A549 (cell line): Measurements from ENCODE around the gene FBN3.

Experiments used
- BHLHE40 ChIP-seq: IDR thresholded peaks from 2 replicates; pipeline ENCODE4 v1.6.1; 2012; ENCODE audit warnings: low read depth, low read length, inconsistent platforms
- CBX2 ChIP-seq: fragments of 200-600 bp; sonication (generic); IDR thresholded peaks from 2 replicates; pipeline ENCODE4 v1.6.1; 2016; ENCODE audit warnings: low read depth, mild to moderate bottlenecking, borderline replicate concordance
- EP300 ChIP-seq, 2 experiments: fragments of >200 bp; sonication (Bioruptor Twin); formaldehyde crosslinking; IDR thresholded peaks; 2 replicates in 1 of 2; 3 replicates in 1 of 2; pipeline ENCODE4 v1.6.1; 2016 to 2017
- GATA3 ChIP-seq: IDR thresholded peaks from 2 replicates; pipeline ENCODE4 v1.6.1; 2012; ENCODE audit warnings: borderline replicate concordance
- HOXA7 ChIP-seq: fragments of 250-450 bp; sonication (Bioruptor Pico); IDR thresholded peaks from 2 replicates; pipeline ENCODE4 v1.5.0; 2020; ENCODE audit warnings: mild to moderate bottlenecking, moderate library complexity
- JUN ChIP-seq, 2 experiments: fragments of >200 bp; sonication (Bioruptor Twin); formaldehyde crosslinking; IDR thresholded peaks; 2 replicates in 1 of 2; 3 replicates in 1 of 2; pipeline ENCODE4 v1.6.1; 2016 to 2017
- KDM1A ChIP-seq: fragments of 200-600 bp; sonication (generic); IDR thresholded peaks from 2 replicates; pipeline ENCODE4 v1.6.1; 2016; ENCODE audit warnings: low read depth, mild to moderate bottlenecking
- MAFK ChIP-seq: fragments of 450-650 bp; IDR thresholded peaks from 2 replicates; pipeline ENCODE4 v1.6.1; 2014; ENCODE audit not compliant: partially characterized antibody
- POLR2A ChIP-seq: IDR thresholded peaks from 2 replicates; pipeline ENCODE4 v1.6.1; 2012; ENCODE audit warnings: mild to moderate bottlenecking, low read length
- RNF2 ChIP-seq: fragments of 200-600 bp; sonication (generic); IDR thresholded peaks from 2 replicates; pipeline ENCODE4 v1.6.1; 2016; ENCODE audit warnings: low read depth, mild to moderate bottlenecking, antibody characterized with exemption, moderate library complexity, borderline replicate concordance
- TF ChIP-seq, protein P1 (sequence below): fragments of >200 bp; sonication (Bioruptor Twin); formaldehyde crosslinking; IDR thresholded peaks from 3 replicates; pipeline ENCODE4 v1.5.1; 2016
- TF ChIP-seq, protein P2 (sequence below): fragments of 200-600 bp; sonication (generic); IDR thresholded peaks from 2 replicates; pipeline ENCODE4 v1.6.1; 2016; ENCODE audit warnings: antibody characterized with exemption, mild to moderate bottlenecking, moderate library complexity
- TF ChIP-seq, protein P3 (sequence below): IDR thresholded peaks from 2 replicates; pipeline ENCODE4 v1.6.1; 2012

DNA sequence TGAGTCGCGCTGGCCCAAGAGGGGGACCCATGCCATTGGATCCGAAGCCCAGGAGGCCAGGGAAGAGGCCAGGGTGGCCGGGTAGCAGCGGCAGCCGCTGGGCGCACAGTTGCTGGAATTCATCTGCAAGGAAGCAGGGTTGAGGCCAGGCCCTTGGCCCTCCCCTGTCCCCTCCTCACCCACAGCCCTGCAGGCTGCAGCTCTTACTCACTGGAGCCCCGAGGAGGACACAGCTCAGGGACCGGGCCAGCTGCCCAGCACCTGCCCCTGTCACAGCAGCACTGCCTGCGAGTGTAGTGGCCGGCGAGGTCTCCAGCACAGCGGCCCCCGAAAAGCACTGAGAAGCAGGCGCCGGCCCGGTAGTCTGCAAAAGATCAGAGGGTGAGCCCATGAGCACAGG is 11.2 kb downstream of the FBN3 start:
- TF ChIP-seq JUN (IDR thresholded peaks at IDR 0.05) (no peak), EP300 (IDR thresholded peaks at IDR 0.05) (no peak), RNF2 (no peak), BHLHE40 (no peak), KDM1A (no peak), MAFK (no peak), POLR2A (no peak), GATA3 (no peak), CBX2 (no peak), HOXA7 (CRISPR knock-in tag) (no peak)
- TF ChIP-seq, protein P1, sequence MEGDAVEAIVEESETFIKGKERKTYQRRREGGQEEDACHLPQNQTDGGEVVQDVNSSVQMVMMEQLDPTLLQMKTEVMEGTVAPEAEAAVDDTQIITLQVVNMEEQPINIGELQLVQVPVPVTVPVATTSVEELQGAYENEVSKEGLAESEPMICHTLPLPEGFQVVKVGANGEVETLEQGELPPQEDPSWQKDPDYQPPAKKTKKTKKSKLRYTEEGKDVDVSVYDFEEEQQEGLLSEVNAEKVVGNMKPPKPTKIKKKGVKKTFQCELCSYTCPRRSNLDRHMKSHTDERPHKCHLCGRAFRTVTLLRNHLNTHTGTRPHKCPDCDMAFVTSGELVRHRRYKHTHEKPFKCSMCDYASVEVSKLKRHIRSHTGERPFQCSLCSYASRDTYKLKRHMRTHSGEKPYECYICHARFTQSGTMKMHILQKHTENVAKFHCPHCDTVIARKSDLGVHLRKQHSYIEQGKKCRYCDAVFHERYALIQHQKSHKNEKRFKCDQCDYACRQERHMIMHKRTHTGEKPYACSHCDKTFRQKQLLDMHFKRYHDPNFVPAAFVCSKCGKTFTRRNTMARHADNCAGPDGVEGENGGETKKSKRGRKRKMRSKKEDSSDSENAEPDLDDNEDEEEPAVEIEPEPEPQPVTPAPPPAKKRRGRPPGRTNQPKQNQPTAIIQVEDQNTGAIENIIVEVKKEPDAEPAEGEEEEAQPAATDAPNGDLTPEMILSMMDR, result no peak
- TF ChIP-seq, protein P2, sequence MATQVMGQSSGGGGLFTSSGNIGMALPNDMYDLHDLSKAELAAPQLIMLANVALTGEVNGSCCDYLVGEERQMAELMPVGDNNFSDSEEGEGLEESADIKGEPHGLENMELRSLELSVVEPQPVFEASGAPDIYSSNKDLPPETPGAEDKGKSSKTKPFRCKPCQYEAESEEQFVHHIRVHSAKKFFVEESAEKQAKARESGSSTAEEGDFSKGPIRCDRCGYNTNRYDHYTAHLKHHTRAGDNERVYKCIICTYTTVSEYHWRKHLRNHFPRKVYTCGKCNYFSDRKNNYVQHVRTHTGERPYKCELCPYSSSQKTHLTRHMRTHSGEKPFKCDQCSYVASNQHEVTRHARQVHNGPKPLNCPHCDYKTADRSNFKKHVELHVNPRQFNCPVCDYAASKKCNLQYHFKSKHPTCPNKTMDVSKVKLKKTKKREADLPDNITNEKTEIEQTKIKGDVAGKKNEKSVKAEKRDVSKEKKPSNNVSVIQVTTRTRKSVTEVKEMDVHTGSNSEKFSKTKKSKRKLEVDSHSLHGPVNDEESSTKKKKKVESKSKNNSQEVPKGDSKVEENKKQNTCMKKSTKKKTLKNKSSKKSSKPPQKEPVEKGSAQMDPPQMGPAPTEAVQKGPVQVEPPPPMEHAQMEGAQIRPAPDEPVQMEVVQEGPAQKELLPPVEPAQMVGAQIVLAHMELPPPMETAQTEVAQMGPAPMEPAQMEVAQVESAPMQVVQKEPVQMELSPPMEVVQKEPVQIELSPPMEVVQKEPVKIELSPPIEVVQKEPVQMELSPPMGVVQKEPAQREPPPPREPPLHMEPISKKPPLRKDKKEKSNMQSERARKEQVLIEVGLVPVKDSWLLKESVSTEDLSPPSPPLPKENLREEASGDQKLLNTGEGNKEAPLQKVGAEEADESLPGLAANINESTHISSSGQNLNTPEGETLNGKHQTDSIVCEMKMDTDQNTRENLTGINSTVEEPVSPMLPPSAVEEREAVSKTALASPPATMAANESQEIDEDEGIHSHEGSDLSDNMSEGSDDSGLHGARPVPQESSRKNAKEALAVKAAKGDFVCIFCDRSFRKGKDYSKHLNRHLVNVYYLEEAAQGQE, result no peak
- TF ChIP-seq, protein P3, sequence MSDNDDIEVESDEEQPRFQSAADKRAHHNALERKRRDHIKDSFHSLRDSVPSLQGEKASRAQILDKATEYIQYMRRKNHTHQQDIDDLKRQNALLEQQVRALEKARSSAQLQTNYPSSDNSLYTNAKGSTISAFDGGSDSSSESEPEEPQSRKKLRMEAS, result no peak
